Ovary (tissue), 3 donors: ENCODE results near the gene OR13C3.

Experiments used
- CTCF ChIP-seq, 3 donors: fragments of 450-650 bp in 2 of 3; fragments of 200-600 bp in 1 of 3; IDR thresholded peaks; one replicate each; pipeline versions ENCODE4 v1.5.1 to v1.8.0; 2016 to 2022; ENCODE audit warnings: antibody characterized with exemption in 3 of 3, mild to moderate bottlenecking in 1 of 3
- POLR2A ChIP-seq: fragments of 450-650 bp; IDR thresholded peaks from one replicate; pipeline ENCODE4 v1.6.1; 2017; ENCODE audit warnings: antibody characterized with exemption, mild to moderate bottlenecking, moderate library complexity
- donor health status: DM: no; HTN: no; CAD: no.

GRCh38 chr9:104536756-104537155 lies at the start of gene OR13C3:
- TF ChIP-seq POLR2A, result no peak
- TF ChIP-seq CTCF (IDR thresholded peaks at IDR 0.05), result no peak
